NCI-H1048 (cell line): ENCODE data around the gene CYTH3.
"Not testable (repeated sequence)": the region's sequence is repeated elsewhere in the genome, so short reads cannot be mapped to it uniquely, and the experiment has no call there.

Experiments used
- DNase-seq: peaks from one replicate; lab custom pipeline; 2025; lab: John Stamatoyannopoulos, UW

The CYTH3 gene

DNA sequence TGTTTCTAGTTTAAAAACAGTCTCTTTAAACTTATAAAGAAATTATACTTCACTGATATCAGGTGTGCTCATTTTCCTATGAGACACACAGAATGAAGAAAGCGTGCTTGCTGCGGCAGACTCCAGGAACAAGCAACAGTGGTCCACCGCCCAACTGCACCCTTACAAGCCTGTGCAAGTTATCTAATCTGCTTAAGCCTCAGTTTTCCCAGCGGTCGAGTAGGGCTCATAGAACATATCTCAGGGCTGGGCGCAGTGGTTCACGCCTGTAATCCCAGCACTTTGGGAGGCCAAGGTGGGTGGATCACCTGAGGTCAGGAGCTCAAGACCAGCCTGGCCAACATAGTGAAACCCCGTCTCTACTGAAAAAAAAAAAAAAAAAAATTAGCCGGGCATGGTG lies 43.1 kb downstream of the CYTH3 start:
- DNase-seq: not testable (repeated sequence)

DNA sequence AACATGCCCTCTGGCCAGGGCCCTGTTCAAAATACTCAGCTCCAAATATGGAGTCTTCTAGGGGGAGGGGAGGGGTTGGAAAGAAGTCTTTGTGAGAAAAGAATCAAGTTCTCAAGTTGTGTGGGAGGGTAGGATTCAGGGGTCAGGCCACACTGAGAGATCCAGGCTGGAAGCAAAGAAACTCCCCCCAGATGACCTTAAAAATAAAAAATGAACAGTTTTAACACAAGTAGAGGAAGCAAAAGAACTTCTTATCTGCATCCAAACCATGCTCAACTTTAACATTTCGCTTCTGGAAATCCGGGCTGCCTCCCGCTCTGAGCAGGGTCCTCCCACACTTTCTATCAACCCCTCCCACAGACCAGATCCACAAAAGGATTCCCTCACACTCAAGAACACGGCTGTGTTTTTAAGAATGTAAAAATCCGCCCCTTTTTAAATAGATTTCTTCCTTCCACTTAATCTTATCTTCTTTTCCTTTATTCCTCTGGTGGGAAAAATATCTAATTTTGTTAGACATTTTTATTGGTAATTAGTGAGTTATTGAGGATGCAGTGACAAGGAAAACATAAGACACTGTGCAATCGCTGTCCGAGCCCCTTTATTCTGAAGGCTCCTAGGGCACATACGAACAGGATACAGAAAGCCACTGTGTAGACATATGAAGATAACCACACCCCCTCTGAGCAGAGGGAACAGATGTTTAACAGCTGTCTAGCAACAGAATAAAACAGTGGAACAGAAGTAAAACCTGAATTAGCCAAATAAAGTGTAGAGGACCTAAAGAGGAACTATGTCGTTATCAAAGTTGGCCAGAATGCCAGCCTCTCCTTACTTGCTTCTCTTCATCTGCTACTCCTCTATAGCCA lies 43.8 kb downstream of the CYTH3 start:
- DNase-seq: no peak

DNA sequence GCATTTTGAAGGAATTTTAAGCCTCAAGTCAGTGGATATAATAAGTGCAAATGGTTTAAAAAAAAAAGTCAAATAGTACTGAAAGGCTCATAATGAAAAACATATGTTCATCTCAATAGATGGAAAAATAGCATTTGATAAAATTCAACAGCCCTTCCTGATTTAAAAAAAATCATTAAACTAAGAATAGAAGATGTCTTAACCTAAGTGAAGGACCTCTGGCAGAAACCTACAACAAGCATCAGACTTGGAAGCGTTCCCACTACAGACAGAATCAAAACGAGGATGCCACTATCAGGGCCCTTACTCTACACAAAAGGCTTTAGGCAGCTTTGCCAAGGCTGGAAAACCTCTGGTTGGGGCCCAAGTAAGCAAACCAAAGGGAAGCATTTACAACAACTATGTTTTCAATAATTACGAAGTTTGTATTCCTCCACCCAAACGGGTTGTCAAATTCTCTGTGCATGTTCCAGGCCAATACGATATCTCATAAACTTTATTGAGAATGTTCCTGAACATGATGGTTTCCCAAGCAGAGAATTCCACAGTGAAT lies 45.1 kb downstream of the CYTH3 start:
- DNase-seq: no peak

DNA sequence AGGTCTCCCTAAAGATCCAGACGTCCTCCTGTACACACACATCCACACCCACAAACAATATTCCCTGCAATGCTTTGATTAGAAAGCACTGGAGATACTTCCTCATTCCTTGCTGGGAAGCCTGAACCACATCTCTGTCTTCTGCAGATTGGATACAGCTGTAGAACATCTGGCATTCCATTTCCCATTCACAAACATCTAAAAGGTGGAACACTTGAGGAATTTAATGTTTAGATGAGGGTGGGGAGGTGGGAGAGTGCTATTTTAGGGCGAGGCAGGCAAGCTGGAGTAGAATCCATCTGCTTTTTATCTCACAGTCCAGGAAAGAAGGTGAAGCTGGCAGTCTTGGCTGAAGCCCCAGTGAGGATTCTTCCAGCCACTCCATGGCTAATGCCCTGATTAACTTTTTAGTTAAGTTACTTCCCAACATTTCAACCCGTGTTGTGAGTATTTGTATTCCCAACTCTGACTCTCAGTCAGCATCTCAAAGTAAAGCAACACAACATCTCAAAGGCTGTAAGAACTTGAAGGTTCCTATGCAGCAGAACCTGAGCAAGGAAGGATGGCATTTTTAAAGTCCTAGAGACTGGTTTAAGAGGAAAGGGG lies 46.1 kb downstream of the CYTH3 start:
- no peak for DNase-seq

DNA sequence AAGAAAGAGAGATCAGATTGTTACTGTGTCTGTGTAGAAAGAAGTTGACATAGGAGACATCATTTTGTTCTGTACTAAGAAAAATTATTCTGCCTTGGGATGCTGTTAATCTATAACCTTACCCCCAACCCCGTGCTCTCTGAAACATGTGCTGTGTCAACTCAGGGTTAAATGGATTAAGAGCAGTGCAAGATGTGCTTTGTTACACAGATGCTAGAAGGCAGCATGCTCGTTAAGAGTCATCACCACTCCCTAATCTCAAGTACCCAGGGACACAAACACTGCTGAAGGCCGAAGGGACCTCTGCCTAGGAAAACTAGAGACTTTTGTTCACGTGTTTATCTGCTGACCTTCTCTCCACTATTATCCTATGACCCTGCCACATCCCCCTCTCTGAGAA lies 49.0 kb downstream of the CYTH3 start:
- DNase-seq: not testable (repeated sequence)

DNA sequence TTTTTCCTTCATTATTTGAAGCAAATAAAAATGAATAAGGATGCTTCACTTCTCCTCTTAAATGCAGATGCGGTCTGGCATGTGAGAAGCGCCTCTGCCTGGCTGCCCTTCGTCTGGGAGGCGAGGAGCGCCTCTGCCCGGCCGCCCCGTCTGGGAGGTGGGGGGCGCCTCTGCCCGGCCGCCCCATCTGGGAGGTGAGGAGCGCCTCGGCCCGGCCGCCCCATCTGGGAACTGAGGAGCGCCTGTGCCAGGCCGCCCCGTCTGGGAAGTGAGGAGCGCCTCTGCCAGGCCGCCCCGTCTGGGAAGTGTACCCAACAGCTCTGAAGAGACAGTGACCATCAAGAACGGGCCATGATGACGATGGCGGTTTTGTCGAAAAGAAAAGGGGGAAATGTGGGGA lies 49.4 kb downstream of the CYTH3 start:
- not testable (repeated sequence) for DNase-seq

DNA sequence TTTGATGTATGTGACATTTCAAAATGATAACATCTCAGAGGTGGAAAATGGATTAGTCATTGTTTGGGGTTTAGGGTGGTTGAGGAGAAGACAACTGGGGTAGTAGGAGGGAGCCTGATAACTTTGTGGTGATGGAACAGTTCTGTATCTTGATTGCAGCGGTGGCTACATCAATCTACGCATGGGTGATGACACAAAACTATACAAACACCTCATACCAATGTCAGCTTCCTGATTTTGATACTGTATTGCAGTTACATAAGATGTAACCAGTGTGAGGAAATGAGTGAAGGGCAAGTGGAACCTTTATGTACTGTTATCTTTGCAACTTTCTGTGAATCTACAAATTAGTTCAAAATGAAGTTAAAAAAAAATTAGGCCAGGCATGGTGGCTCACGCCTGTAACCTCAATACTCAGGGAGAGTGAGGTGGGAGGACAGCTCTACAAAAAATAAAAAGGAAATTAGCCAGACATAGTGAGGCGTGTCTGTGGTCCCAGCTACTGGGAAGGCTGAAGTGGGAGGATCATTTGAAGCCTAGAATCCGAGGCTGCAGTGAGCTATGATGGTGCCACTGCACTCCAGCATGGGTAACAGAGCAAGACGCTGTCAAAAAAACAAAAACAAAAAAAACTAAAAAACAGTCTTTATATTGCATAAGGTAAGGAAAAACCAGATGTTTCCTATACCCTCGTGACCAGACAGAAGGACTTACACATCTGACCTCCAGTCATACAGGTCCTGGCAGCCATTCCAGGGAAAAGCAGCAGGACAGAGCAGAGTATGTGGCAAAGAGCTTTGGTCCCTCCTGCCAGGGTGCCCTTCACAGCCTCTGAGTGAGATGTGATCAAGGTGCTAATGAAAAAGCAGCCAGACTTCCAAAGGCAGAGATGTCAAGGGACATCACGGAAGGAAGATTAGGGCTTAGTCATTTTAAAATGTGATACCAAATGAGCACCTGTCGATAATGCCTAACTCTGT lies 50.8 kb downstream of the CYTH3 start:
- no peak for DNase-seq

DNA sequence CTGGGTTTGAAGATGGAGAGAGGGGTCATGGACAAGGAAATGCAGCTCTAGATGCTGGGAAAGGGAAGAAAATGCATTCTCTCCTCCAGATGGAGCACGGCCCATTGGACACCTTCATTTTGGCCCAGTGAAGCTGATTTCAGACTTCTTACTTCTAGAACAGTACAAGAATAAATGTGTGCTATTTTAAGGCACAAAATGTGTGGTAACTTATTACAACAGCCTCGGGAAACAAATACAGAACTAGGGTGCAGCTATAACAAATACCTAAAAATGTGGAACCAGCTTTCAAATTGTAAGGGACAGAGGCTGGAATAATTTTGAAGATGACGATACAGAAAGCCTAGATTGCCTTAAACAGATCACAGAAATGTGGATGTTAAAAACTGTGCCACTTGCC lies 54.1 kb downstream of the CYTH3 start:
- DNase-seq: no peak

DNA sequence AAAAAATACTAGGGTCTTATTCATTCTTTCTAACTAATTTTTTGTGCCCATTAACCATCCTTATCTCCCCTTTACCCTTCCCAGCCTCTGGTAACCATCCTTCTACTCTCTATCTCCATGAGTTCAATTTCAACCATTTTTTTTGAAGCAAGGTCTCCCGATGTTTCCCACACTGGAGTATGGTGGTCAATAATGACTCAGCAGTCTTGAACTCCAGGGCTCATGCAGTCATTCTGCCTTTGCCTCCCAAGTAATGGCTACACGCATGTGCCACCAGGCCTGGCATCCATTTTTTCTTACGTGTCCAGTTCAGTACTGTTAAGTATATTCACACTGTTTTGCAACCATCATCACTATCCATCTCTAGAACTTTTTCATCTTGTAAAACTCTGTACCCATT lies 60.4 kb downstream of the CYTH3 start:
- no peak for DNase-seq

DNA sequence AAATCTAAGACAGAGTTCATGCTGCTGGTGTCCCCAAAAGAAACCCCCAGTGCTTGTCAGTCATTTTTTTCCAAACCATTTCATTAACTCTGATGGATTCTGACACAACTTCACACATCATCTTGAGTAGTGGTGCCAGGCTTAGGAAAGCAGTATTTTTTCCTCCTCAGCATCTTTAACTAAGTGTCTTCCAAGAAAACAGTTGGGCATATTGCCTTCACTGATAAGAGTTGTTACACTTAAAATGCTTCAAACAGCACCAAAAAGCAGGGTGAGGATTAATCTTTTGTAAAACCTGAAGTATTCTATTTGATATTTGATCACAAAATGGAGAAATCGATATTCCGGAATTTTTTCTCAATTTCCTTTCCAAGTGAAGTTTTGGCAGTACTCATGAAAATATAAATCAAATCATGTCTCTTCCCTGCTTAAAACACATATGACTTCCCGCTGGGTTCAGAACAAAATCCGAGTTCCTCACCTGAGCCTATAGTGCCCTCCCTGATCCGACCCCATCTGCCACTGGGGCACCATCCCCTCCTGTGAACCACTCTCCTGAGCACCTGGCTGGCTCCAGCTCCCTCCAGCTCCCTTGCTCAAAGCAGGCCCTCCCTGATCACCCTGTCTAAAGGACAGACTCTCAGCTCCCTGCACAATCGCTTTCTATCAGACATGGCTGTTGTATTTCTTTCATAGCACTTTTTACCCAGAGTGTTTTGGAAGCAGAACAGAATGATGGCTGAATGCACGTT lies 61.6 kb downstream of the CYTH3 start:
- DNase-seq: no peak

DNA sequence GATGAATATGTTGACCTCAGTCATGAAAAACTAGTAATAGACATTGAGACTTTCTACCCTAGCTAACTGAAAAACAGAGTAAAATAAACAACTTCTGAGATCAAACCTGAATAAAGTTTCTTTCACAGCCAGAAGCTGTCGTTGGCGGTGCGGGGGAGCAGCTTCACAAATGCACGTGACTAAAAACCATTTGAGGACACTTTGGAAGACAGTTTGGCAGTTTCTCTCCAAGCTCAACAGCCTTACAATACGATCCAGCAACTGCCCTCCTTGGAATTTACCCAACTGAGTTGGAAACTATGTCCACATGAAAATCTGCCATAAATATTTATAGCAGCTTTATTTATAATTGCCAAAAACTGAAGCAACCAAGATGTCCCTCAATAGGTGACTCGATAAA lies 63.1 kb downstream of the CYTH3 start:
- DNase-seq: no peak

DNA sequence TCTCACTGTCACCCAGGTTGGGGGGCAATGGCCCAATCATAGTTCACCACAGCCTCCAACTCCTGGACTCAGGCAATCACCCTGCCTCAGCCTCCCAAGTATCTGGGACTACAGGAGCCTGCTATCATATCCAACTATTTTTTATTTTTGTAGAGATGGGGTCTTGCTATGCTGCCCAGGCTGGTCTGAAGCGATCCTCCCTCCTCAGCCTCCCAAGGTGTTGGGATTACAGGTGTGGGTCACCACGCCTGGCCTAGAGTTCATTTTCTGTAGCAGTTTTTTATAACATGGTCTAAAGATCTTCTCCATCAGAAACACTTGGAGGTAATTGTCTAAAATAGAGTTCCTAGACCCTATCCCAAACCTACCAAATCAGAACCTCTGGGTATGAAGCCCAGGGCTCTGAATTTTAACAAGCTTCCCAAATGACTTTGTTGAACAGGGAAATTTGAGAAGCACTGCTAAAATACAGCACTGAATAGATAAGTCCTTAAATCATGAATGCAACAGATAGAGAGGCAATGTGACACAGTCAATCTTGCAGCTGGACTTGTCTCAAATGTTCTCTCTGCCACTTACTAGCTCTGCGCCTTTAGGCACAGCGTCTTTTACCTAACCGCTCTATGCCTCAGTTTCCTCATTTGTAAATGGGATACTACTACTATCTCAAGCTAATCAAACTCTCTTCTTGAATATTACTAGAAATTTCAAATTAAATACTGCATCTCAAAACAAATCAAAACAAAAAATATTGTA lies 63.7 kb downstream of the CYTH3 start:
- no peak for DNase-seq

DNA sequence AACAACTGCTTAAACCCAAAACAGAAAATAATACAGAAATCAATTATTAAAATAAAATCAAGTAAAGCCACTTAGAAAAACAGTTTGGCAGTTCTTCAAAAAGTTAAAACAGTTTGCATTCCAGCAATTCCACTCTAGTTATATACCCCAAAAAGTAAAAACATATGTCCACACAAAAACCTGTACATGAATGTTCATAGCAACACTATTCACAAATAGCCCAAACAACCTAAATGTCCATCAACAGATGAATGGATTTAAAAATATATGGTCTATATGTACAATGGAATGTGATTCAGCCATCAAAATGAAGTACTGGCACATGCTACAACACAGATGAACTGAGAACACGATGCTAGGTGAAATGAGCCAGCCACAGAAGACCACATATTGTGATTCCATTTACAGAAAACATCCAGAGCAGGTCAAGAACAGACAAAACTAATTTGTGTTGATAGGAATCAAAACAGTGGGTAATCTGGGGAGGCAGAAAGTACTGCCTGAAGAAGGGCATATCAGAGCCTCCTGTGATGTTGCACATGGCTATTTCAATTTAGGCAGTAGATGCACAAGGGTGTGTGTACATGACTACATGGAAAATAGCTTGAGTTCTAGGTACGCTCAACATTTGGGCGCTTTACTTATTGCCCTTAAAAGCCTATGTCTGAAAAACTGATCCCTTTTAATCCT lies 66.3 kb downstream of the CYTH3 start:
- DNase-seq: no peak

DNA sequence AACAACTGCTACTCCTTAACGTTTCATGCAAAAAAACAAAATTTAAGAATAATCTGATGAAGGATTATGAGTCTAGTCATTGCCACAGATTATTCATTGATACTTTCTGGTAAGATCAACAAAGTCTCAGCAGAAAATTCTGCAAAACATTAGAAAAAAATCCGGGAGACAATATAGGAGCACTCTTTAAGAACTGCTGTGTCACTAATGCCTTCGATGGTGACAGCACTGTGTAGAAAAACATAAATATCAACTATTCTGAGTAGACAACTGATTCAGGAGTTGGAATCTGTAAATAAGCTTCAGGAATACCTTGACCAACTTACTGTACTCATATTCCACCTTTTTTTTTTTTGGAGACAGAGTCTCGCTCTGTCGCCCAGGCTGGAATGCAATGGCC lies 69.0 kb downstream of the CYTH3 start:
- DNase-seq: no peak

DNA sequence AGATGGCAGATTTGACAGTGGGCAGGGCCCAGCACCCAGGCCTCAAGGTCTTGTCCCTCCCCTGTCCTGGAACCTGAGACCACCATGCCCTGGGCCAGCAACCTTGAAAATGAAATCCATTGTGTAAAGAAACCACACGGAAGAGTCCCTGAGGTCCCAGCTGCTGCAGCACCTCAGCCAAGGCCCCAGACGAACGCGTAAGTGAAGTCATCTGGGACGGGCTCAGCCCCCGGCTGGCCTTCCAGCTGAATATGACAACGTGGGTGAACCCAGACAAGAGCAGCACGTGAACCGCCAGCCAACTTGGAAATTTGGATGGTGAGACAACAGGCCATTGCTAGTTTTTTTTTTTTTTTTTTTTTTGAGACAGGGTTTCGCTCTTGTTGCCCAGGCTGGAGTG lies 70.3 kb downstream of the CYTH3 start:
- no peak for DNase-seq

DNA sequence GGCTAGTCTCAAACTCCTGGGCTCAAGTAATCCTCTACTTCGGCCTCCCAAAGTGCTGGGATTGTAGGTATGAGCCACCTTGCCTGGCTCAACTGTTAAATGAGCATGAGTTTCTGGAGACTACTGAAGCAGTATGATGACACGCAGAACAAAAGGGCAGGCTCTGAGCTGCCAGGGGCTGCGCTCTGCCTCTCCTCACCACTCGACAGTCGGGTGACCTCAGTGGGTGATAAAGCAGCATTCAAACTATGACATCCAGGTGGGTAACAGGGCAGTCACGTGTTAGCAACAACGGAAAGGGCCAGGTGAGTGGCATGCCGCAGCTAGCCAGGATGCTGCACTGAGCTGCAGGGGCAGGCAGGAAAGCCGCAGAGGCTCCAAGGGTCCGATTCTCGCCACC lies 71.5 kb downstream of the CYTH3 start:
- DNase-seq: no peak

DNA sequence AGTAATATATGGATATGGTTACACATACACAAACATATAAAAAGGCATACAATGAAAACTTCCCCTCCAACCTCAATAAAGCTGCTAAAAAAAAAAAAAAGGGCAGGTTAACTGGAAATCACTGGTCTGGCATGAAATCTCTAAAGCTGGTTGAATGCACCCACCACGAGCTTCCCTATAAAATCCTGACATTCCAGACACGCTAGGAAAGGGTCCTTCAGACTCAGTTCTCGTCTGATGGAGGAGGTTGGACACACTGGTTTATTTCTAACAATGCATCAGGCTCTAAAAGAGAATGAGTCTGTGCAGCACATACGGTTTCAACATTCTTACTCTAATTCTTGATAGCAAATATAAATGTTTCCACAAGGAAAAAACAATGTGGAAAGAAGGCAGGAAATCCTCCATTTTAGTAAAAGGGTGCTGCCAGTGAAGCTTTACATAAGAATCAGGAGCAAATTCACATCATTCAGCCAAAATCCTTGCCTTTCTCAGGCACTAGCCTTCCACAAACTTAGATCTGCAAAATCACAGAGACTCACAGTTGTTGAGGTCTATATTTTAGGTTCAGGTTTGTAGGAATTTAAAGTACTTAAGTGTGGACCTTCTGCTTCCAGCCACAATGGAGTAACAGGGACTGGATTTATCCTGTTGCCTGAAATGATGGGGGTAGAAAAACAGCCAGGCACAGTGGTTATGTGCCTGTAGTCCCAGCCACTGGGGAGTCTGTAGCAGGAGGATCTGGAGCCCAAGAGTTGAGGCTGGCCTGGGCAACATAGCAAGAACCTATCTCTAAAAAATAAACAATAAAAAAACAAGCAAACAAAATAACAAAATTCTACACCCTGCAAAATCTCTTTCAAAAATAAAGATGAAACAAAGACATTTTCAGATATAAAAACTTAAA lies 73.5 kb downstream of the CYTH3 start:
- DNase-seq: no peak

DNA sequence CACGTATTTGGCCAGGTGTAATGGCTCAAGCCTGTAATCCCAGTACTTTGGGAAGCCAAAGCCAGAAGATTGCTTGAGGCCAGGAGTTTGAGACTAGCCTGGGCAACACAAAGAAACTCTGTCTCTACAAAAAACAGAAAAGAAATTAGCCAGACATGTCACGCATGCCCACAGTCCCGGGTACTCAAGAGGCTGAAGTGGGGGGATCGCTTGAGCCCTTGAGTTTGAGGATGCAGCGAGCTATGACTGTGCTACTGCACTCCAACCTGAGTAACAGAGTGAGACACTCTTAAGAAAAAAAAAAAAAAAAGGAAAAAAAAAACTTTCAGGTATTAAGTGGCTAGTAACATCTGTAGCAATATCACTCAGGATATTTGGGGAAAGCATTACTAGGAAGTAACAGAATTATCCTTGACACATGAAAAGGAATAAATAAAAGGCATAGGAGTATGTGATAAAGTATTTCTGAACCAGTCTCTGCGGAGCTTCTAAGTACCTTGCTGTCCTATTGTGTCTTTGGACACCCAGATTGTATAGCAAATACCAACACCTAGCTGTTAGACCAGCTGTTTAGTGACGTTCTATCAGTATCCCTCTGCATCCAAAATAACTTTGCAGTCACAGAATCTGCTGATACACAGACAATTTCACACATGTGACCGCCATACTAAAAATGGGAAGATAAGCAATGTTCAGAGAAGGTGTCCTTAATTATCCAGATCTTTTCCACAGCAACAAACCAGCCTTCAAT lies 74.4 kb downstream of the CYTH3 start:
- DNase-seq: no peak
